Measurements from ENCODE around the gene MDH2. TPM values are rescaled to one million over a fixed set of nuclear protein-coding genes. Genes with fewer than 3 reads are reported as not detected.
"Not testable (repeated sequence)": the region's sequence is repeated elsewhere in the genome, so short reads cannot be mapped to it uniquely, and the experiment has no call there.

Gene MDH2
- total RNA-seq, 1 donor, result 36.6 TPM

DNA sequence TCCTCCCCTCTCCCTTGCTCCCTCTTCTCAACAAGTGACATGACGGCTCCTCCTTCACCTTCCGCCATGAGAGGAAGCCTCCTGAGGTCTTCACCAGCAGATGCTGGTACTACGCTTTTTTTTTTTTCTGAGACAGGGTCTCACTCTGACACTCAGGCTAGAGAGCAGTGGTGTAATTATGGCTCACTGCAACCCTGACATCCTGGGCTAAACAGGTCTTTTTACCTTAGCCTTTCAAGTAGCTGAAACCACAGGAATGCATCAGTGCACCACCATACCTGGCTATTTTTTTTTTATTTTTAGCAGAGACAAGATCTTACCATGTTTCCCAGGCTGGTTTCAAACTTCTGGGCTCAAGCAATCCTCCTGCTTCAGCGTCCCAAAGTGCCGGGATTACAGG is 43.6 kb downstream of the MDH2 start:
- Histone ChIP-seq H3K4me3 (ENCODE audit: insufficient read depth, low read length) (no peak overlapping the region), H3K36me3 (ENCODE audit: insufficient read depth, low read length) (no peaks in the 10 kb centered on the region), H2AFZ (ENCODE audit: low read length) (no peak overlapping the region), H3K79me2 (ENCODE audit: insufficient read depth, low read length) (no peaks in the 10 kb centered on the region), H3K9me3 (ENCODE audit: low read depth, low read length) (no peaks in the 10 kb centered on the region), H3K27me3 (ENCODE audit: insufficient read depth, low read length) (peaks cover 7% of the 10 kb centered on the region), H3K4me2 (ENCODE audit: insufficient read depth, low read length) (no peak overlapping the region), H3K4me1 (ENCODE audit: insufficient read depth, low read length) (peaks cover 13% of the 10 kb centered on the region), H3K27ac (ENCODE audit: low read depth, low read length) (no peak overlapping the region), H4K20me1 (ENCODE audit: insufficient read depth, low read length) (no peaks in the 10 kb centered on the region)
- no peak for DNase-seq (ENCODE audit: insufficient read length, low spot score, missing footprints)
- no peak for TF ChIP-seq CTCF (IDR thresholded peaks at IDR 0.05; ENCODE audit: extremely low read depth, low read depth, low read length)

DNA sequence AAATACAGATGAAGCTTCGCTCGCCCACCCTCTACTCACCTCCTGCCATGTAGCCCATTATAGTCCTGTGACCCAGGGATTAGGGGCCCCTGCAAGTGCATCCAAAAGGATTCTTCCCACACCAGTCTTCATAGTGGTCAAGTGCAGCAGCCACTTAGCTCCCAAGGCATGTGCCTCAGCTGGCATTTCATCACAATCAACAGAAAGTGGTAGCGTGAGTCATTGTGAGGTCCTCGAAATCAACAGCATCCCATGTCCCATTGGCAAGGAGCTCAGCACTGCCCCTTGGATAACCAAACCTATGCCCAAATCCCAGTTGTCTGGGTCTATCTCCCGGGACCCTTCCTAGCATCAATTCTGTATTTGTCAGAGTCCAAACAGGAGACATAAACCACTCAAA is 45.6 kb downstream of the MDH2 start:
- not testable (repeated sequence) for H4K20me1 ChIP-seq (ENCODE audit: insufficient read depth, low read length); H3K4me3 ChIP-seq (ENCODE audit: insufficient read depth, low read length); H3K27ac ChIP-seq (ENCODE audit: low read depth, low read length); H3K79me2 ChIP-seq (ENCODE audit: insufficient read depth, low read length); H2AFZ ChIP-seq (ENCODE audit: low read length); H3K9me3 ChIP-seq (ENCODE audit: low read depth, low read length); DNase-seq (ENCODE audit: insufficient read length, low spot score, missing footprints); H3K4me1 ChIP-seq (ENCODE audit: insufficient read depth, low read length); H3K36me3 ChIP-seq (ENCODE audit: insufficient read depth, low read length); H3K4me2 ChIP-seq (ENCODE audit: insufficient read depth, low read length); H3K27me3 ChIP-seq (ENCODE audit: insufficient read depth, low read length)

DNA sequence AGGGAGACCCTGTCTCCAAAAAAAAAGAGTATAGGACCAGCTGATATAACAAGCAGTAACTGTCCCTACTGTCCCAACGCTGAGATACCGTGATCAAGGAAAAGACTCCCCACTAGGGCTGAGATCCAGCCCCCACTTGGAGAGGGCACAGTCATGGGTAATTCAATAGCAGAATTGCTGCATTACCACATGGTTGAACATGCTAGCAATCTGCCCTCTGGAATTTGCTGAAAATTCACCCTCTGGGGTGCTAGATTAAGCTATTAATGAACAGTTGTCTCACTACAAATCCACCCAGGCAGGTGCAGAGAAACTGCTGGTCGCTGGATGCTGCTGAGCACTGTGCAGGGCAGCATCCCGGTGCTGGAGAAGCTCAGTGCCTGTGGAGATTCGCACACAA is 46.4 kb downstream of the MDH2 start:
- not testable (repeated sequence) for H3K4me3 ChIP-seq (ENCODE audit: insufficient read depth, low read length); H3K27ac ChIP-seq (ENCODE audit: low read depth, low read length); H3K27me3 ChIP-seq (ENCODE audit: insufficient read depth, low read length); H3K9me3 ChIP-seq (ENCODE audit: low read depth, low read length); H2AFZ ChIP-seq (ENCODE audit: low read length); H4K20me1 ChIP-seq (ENCODE audit: insufficient read depth, low read length); H3K4me1 ChIP-seq (ENCODE audit: insufficient read depth, low read length); DNase-seq (ENCODE audit: insufficient read length, low spot score, missing footprints); H3K4me2 ChIP-seq (ENCODE audit: insufficient read depth, low read length); H3K36me3 ChIP-seq (ENCODE audit: insufficient read depth, low read length); H3K79me2 ChIP-seq (ENCODE audit: insufficient read depth, low read length)

DNA sequence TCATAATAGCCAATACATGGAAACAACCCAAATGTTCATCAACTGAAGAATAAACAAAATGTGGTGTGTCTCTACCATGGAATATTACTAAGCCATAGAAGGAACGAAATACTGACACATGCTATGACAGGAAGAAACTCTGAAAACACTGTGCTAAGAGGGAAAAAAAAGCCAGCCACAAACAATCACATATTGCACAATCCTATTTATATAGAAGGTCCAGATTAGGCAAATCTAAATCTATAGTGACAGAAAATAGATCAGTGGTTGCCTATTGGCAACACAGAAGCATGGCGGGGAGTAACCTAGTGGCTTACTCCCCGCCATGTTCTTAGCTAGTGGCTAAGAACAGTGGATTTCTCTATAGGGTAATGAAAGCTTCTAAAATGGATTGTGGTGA is 48.0 kb downstream of the MDH2 start:
- Histone ChIP-seq H3K36me3 (ENCODE audit: insufficient read depth, low read length) (no peaks in the 10 kb centered on the region), H3K4me2 (ENCODE audit: insufficient read depth, low read length) (no peak overlapping the region), H3K79me2 (ENCODE audit: insufficient read depth, low read length) (no peaks in the 10 kb centered on the region), H3K4me3 (ENCODE audit: insufficient read depth, low read length) (no peak overlapping the region), H3K27ac (ENCODE audit: low read depth, low read length) (no peak overlapping the region), H3K4me1 (ENCODE audit: insufficient read depth, low read length) (no peaks in the 10 kb centered on the region), H3K9me3 (ENCODE audit: low read depth, low read length) (no peaks in the 10 kb centered on the region), H3K27me3 (ENCODE audit: insufficient read depth, low read length) (peaks cover 7% of the 10 kb centered on the region), H2AFZ (ENCODE audit: low read length) (no peak overlapping the region), H4K20me1 (ENCODE audit: insufficient read depth, low read length) (no peaks in the 10 kb centered on the region)
- no peak for DNase-seq (ENCODE audit: insufficient read length, low spot score, missing footprints)
- TF ChIP-seq CTCF (IDR thresholded peaks at IDR 0.05; ENCODE audit: extremely low read depth, low read depth, low read length), result no peak

- H4K20me1 ChIP-seq (ENCODE audit: insufficient read depth, low read length); H3K4me2 ChIP-seq (ENCODE audit: insufficient read depth, low read length); H3K36me3 ChIP-seq (ENCODE audit: insufficient read depth, low read length); H3K79me2 ChIP-seq (ENCODE audit: insufficient read depth, low read length); H3K4me3 ChIP-seq (ENCODE audit: insufficient read depth, low read length); H3K4me1 ChIP-seq (ENCODE audit: insufficient read depth, low read length); H3K27me3 ChIP-seq (ENCODE audit: insufficient read depth, low read length); H3K9me3 ChIP-seq (ENCODE audit: low read depth, low read length); DNase-seq (ENCODE audit: insufficient read length, low spot score, missing footprints): not testable (repeated sequence)
- peak overlapping the region; percentile 50 for H2AFZ ChIP-seq (ENCODE audit: low read length)
- H3K27ac ChIP-seq (ENCODE audit: low read depth, low read length), result peak overlapping the region; percentile 66
Observed at GRCh38 chr7:76101693-76102437, 54.0 kb downstream of the MDH2 start.

GRCh38 chr7:76103788-76104187 is 55.9 kb downstream of the MDH2 start:
- not testable (repeated sequence) for H3K9me3 ChIP-seq (ENCODE audit: low read depth, low read length); DNase-seq (ENCODE audit: insufficient read length, low spot score, missing footprints); H3K4me3 ChIP-seq (ENCODE audit: insufficient read depth, low read length); H3K36me3 ChIP-seq (ENCODE audit: insufficient read depth, low read length); H4K20me1 ChIP-seq (ENCODE audit: insufficient read depth, low read length); H3K27ac ChIP-seq (ENCODE audit: low read depth, low read length); H3K79me2 ChIP-seq (ENCODE audit: insufficient read depth, low read length); H2AFZ ChIP-seq (ENCODE audit: low read length); H3K4me2 ChIP-seq (ENCODE audit: insufficient read depth, low read length); H3K27me3 ChIP-seq (ENCODE audit: insufficient read depth, low read length)
- peaks cover 14% of the 10 kb centered on the region for H3K4me1 ChIP-seq (ENCODE audit: insufficient read depth, low read length)

DNA sequence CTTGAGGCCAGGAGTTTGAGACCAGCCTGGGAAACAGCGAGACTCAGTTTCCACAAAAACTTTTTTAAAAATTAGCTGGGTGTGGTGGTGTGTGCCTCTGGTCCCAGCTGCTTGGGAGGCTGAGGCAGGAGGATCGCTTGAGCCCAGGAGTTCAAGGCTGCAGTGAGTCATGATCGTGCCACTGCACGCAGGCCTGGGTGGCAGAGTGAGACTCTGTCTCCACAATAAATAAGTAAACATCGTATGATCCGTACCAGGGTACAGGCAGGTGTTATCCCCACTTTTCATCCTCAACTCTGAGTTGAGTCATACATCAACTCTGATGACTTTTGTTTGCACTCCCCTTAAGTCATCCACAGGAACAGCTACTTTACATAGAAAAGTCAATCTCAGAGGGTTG is 58.2 kb downstream of the MDH2 start:
- not testable (repeated sequence) for H3K27me3 ChIP-seq (ENCODE audit: insufficient read depth, low read length); H3K36me3 ChIP-seq (ENCODE audit: insufficient read depth, low read length); DNase-seq (ENCODE audit: insufficient read length, low spot score, missing footprints); H3K4me3 ChIP-seq (ENCODE audit: insufficient read depth, low read length); H3K9me3 ChIP-seq (ENCODE audit: low read depth, low read length); H3K27ac ChIP-seq (ENCODE audit: low read depth, low read length); H4K20me1 ChIP-seq (ENCODE audit: insufficient read depth, low read length); H3K4me2 ChIP-seq (ENCODE audit: insufficient read depth, low read length); H2AFZ ChIP-seq (ENCODE audit: low read length); H3K79me2 ChIP-seq (ENCODE audit: insufficient read depth, low read length)
- peaks cover 16% of the 10 kb centered on the region for H3K4me1 ChIP-seq (ENCODE audit: insufficient read depth, low read length)
